ENCODE measurements around the gene C20orf144.
A peak's percentile ranks its signal among the peaks of the same experiment; 100 is the strongest.

DNA sequence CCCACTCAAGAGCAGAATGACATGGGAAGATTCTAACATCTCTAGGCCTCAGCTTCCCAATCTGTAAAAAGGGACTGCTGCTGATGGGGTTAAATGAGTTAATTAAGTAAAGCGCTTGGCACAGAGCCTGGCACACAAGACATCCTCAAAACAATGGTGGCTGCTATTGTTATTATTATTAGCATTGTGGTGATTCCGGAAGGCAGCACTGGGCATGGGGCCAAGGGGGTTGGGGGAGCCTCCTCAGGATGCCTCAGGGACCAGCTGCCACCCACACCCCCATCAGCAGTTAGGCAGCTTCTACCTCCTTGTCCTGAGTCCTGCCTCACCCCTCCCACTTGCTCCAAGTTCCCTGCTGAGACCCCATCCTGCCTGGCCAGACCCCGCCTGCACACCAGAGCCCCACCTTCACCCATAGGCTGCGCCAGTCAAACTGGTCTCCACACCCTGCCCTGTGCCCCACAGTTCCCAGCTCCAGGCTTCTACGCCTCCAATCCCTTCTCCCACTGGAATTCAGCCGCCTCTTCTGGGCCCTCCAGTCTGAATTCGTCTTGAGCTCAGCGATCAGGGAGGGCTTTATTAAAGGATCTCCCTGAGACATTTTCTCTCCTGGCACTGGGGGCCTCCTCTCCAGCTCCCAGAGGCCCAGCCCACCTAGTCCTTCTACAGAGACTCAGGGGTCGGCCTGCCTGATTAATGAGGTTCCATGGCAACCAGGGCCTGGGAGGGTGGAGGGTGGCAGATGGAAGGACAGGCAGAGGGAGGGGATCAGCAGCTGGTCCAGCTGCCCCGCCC, 22.6 kb downstream of the C20orf144 start:
- TF ChIP-seq POLR2AphosphoS5 (IDR thresholded peaks at IDR 0.05; ENCODE audit: low read depth, low read length) (no peak), SIN3A (IDR thresholded peaks at IDR 0.05; ENCODE audit: borderline replicate concordance, insufficient read depth, low read length) (peak; percentile 55; the same call in 1 of the 2 replicates), TAF1 (IDR thresholded peaks at IDR 0.05; ENCODE audit: borderline replicate concordance, insufficient read depth, low read length) (no peak), FOXP2 (optimal IDR thresholded peaks at IDR 0.05; ENCODE audit: borderline replicate concordance, extremely low read depth, extremely low read length, insufficient read depth) (no peak)
- TF ChIP-seq, protein P1, sequence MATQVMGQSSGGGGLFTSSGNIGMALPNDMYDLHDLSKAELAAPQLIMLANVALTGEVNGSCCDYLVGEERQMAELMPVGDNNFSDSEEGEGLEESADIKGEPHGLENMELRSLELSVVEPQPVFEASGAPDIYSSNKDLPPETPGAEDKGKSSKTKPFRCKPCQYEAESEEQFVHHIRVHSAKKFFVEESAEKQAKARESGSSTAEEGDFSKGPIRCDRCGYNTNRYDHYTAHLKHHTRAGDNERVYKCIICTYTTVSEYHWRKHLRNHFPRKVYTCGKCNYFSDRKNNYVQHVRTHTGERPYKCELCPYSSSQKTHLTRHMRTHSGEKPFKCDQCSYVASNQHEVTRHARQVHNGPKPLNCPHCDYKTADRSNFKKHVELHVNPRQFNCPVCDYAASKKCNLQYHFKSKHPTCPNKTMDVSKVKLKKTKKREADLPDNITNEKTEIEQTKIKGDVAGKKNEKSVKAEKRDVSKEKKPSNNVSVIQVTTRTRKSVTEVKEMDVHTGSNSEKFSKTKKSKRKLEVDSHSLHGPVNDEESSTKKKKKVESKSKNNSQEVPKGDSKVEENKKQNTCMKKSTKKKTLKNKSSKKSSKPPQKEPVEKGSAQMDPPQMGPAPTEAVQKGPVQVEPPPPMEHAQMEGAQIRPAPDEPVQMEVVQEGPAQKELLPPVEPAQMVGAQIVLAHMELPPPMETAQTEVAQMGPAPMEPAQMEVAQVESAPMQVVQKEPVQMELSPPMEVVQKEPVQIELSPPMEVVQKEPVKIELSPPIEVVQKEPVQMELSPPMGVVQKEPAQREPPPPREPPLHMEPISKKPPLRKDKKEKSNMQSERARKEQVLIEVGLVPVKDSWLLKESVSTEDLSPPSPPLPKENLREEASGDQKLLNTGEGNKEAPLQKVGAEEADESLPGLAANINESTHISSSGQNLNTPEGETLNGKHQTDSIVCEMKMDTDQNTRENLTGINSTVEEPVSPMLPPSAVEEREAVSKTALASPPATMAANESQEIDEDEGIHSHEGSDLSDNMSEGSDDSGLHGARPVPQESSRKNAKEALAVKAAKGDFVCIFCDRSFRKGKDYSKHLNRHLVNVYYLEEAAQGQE (IDR thresholded peaks at IDR 0.05; ENCODE audit: insufficient read depth in 1 of 2, low read depth in 2 of 2, low read length in 2 of 2): 0 out of 4 replicates have a peak, but pooled peaks of 1 of the 2 experiments have one; percentile 40

All from PFSK-1 (cell line).